ENCODE results near the gene DPF3.

DNA sequence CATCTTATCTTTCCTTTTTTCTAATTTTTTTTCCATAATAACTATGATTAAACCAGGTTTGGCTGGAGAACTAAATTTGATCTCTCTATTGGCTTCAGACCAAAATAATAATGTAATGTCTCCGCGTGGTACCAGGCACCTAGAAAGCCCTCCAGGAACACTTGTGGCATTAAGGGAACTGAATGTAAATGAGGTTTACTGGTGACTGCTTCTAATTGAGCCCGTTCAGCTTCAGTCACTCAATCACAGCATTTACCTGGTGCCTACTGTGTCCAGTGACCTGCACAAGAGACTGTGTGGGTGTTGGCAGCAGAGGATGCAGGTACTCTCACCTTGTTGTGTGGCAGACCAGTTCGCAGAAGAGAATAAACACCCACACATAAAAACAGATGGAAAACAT is 302.5 kb downstream of the DPF3 start:
- TF ChIP-seq, protein P1, sequence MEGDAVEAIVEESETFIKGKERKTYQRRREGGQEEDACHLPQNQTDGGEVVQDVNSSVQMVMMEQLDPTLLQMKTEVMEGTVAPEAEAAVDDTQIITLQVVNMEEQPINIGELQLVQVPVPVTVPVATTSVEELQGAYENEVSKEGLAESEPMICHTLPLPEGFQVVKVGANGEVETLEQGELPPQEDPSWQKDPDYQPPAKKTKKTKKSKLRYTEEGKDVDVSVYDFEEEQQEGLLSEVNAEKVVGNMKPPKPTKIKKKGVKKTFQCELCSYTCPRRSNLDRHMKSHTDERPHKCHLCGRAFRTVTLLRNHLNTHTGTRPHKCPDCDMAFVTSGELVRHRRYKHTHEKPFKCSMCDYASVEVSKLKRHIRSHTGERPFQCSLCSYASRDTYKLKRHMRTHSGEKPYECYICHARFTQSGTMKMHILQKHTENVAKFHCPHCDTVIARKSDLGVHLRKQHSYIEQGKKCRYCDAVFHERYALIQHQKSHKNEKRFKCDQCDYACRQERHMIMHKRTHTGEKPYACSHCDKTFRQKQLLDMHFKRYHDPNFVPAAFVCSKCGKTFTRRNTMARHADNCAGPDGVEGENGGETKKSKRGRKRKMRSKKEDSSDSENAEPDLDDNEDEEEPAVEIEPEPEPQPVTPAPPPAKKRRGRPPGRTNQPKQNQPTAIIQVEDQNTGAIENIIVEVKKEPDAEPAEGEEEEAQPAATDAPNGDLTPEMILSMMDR (IDR thresholded peaks at IDR 0.05) = no peak
- TF ChIP-seq POLR2A (IDR thresholded peaks at IDR 0.05) = no peak

Data from lower leg skin (tissue), 3 donors.